ENCODE results near the gene FUT3.
A peak's percentile ranks its signal among the peaks of the same experiment; 100 is the strongest.

Gene FUT3

GRCh38 chr19:5826531-5827341, 24.5 kb downstream of the FUT3 start:
- TF ChIP-seq CTCF (IDR thresholded peaks at IDR 0.05; ENCODE audit: low read depth, low read length), result peak; percentile 8
- no peak overlapping the region for H3K4me3 ChIP-seq (replicated peaks in 1 of 2; ENCODE audit: low read depth in 2 of 2, low read length in 2 of 2)
- peak; percentile 23 to 47 for DNase-seq (ENCODE audit: low read depth in 2 of 2)

GRCh38 chr19:5825178-5825577, 26.1 kb downstream of the FUT3 start:
- TF ChIP-seq CTCF (IDR thresholded peaks at IDR 0.05; ENCODE audit: low read depth, low read length), result no peak
- H3K4me3 ChIP-seq (replicated peaks in 1 of 2; ENCODE audit: low read depth in 2 of 2, low read length in 2 of 2), result no peak overlapping the region
- DNase-seq (ENCODE audit: low read depth in 2 of 2), result no peak

GRCh38 chr19:5824751-5825150, 26.5 kb downstream of the FUT3 start:
- no peak overlapping the region for H3K4me3 ChIP-seq (replicated peaks in 1 of 2; ENCODE audit: low read depth in 2 of 2, low read length in 2 of 2)
- no peak for DNase-seq (ENCODE audit: low read depth in 2 of 2)
- TF ChIP-seq CTCF (IDR thresholded peaks at IDR 0.05; ENCODE audit: low read depth, low read length), result no peak

GRCh38 chr19:5823579-5824281, 27.5 kb downstream of the FUT3 start:
- peak in 1 of 2 donors; percentile 13 for DNase-seq (ENCODE audit: low read depth in 2 of 2)
- H3K4me3 ChIP-seq (replicated peaks in 1 of 2; ENCODE audit: low read depth in 2 of 2, low read length in 2 of 2), result no peak overlapping the region
- TF ChIP-seq CTCF (IDR thresholded peaks at IDR 0.05; ENCODE audit: low read depth, low read length), result peak; percentile 8

- no peak for DNase-seq (ENCODE audit: low read depth in 2 of 2)
- H3K4me3 ChIP-seq (replicated peaks in 1 of 2; ENCODE audit: low read depth in 2 of 2, low read length in 2 of 2), result no peak overlapping the region
- TF ChIP-seq CTCF (IDR thresholded peaks at IDR 0.05; ENCODE audit: low read depth, low read length), result no peak
Measured at GRCh38 chr19:5822181-5822844, 28.9 kb downstream of the FUT3 start.

- DNase-seq (ENCODE audit: low read depth in 2 of 2), result no peak
- no peak overlapping the region for H3K4me3 ChIP-seq (replicated peaks in 1 of 2; ENCODE audit: low read depth in 2 of 2, low read length in 2 of 2)
- TF ChIP-seq CTCF (IDR thresholded peaks at IDR 0.05; ENCODE audit: low read depth, low read length), result no peak
Measured at GRCh38 chr19:5821521-5822180, 29.6 kb downstream of the FUT3 start.
